ENCODE measurements around the gene NDUFAF2.
"Not testable (repeated sequence)": the region's sequence is repeated elsewhere in the genome, so short reads cannot be mapped to it uniquely, and the experiment has no call there.

The NDUFAF2 gene

DNA sequence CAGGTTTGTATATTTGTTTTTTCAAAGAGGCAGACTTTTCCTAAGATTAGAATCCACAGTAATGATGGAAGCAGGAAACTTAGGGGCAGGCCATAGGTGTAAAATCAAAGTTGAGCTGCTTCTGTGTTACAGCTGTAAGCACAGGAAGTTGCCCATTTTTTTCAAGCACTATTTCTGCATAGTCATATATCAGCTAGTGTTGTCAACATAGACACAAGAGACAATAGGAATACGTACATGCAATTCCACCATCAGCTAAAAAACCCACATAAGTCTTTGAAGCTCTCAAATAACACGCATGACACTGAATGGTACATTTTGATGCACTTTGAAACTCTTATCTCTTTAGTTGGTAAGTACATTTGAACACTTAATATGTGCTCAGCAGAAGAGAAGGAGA is 237.4 kb downstream of the NDUFAF2 start:
- DNase-seq = no peak

DNA sequence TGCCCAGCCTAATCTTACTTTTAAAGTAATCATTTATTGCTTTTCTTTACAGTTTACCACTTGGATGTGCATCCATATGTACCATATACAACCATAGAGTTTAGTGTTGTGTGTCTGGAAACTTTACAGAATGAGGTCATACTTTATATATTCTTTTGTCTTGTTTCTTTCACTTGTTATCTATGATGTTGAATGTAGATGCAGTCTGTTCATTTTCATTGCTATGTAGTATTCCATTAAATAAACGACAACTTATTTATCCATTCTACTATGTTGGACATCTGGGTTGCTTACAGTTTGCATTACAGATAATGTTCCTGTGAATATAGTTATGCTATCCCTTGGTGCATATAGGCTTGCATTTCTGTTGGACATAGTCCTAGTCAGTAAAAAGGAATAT is 238.5 kb downstream of the NDUFAF2 start:
- no peak for DNase-seq

DNA sequence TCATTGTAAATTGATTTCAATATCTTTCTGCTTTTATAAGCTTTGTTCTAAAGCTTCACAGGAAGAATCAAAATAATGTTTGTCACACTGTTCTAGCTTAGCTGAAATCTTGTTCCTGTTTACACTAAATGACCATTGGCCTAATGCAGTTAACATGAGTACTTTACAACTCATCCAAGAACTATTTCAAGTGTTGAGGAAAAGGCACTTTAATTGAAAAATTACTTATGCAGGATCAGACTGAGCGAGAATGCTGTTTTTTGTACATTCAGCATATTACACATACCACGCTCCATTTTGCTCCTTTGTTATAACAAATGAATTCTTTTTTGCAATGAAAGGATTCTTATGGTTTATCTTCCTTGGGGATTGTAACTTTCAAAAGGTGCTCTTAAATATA is 239.7 kb downstream of the NDUFAF2 start:
- DNase-seq = no peak

DNA sequence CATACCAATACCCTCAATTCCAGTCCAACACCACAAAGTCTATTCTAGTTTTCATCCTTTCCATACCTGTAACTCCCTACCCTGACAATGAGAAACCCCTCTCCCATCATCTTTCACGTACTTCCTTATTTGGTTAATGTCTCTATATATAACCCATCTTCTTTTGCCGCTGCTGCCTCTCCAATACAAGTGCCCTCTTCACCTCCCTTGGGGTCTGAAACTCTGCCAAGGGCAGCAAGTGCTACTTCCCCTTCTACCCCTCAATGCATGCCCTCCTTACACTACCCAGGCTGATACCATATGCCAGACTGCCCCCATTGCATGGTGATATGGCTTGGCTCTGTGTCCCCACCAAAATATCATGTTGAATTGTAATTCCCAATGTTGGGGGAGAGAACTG is 241.6 kb downstream of the NDUFAF2 start:
- no peak for DNase-seq

DNA sequence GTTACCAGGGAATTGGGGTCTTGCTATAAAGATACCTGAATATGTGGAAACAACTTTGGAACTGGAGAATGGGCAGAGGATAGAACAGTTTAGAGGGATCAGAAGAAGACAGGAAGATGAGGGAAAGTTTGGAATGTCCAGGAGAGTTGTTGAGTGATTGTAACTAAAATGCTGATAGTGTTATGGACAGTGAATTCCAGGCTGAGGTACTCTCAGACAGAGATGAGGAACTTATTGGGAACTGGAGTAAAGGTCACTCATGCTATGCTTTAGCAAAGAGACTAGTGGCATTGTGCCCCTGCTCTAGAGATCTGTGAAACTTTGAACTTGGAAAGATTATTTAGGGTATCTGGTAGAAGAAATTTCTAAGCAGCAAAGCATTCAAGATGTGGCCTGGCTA is 242.3 kb downstream of the NDUFAF2 start:
- not testable (repeated sequence) for DNase-seq

DNA sequence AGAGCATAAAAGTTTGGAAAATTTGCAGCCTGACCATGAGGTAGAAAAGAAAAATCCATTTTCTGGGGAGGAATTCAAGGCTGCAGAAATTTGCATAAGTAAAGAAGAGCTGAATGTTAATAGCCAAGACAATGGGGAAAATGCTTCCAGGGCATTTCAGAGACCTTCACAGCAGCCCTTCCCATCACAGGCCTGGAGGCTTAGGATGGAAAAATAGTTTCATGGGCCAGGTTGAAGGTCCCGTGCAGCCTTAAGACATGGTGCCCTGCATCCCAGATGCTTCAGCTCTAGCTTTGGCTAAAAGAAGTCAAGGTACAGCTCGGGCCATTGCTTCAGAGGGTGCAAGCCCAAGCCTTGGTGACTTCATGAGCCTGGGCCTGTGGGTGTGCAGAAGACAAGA is 242.8 kb downstream of the NDUFAF2 start:
- not testable (repeated sequence) for DNase-seq

DNA sequence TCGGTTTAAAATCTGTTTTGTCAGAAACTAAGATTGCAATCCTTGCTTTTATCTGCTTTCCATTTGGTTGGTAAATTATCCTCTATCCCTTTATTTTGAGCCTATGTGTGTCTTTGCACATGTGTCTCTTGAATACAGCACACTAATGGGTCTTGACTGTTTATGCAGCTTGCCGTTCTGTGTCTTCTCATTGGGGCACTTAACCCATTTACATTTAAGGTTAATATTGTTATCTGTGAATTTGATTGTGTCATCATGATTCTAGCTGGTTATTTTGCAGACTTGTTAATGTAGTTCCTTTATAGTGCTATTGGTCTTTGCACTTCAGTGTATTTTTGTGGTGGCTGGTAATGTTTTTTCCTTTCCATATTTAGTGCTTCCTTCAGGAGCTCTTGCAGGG is 253.6 kb downstream of the NDUFAF2 start:
- no peak for DNase-seq

DNA sequence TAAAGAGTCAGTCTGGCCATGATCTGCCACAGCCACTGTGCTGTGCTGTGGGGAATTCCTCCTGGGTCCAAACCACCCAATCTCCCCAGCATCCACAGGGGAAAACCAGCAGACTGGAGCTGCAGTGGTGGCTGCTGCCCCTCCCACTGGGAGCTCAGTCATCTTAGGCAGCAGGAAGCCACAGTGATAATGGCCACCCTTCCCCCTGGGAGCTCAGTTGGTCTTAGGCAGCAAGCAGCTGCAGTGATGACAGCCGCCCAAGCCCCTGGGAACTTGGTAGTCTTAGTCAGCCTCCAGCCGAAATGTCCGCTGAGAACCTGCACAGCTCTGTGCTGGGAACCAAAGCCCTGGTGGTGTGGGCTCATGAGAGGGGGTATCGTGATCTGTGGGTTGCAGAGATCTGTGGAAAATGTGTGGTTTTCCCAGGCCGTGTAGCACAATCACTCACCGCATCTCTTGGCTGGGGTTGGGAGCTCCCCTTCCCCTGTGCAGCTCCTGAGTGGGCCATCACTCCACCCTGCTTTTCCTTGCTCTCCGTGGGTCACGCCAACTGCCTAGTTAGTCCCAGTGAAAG is 255.7 kb downstream of the NDUFAF2 start:
- DNase-seq = no peak

DNA sequence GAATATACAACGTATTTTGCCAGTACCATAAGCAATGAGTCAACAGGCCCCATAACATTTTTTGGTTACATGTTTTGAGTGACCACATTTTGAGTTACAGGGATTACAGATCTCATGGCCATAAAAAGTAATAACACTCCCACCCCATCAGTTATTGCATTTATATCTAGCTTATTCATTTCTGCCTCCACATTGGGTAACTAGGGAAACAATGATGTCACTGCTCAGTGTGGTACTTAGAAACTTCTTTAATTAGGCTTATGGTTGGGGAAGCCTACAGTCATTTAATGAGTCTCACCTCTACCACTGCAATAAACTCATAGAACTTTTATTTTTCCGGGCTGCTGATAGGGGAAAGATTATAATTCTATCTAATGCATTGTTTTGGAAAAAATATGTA is 257.2 kb downstream of the NDUFAF2 start:
- DNase-seq = no peak

Measured in NCI-H446 treated with DMSO at 0.1 percent for 48 hours (cell line).